NCI-H1417 (cell line): ENCODE results near the gene ABCG1.
A peak's percentile ranks its signal among the peaks of the same experiment; 100 is the strongest.

Experiments used
- DNase-seq, 3 experiments: peaks; one replicate each; lab custom pipeline; 2025; lab: John Stamatoyannopoulos, UW

Gene ABCG1

GRCh38 chr21:42306366-42307035, 87.6 kb downstream of the ABCG1 start:
- DNase-seq, result peak in 2 of 3 experiments; percentile 84 to 95

DNA sequence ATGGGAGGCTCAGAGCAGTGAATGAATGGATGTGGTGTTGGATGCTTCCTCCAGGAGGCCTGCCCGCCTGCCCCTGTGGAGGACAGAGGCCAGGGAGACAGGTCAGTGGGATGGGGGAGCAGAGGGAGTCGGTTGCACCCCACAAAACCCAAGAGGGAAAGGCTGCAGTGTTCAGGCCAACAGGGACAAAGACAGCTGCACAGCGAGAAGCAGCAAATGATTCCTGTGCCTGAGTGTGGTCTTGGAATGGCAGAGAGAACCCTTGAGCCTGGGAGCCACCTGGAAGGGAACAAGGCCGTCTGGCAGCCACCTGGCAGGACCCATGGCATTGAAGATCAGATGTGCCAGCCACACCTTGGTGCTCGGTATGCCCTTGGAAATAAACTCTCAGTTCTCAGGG, 88.2 kb downstream of the ABCG1 start:
- peak in 2 of 3 experiments; percentile 51 to 68 for DNase-seq

DNA sequence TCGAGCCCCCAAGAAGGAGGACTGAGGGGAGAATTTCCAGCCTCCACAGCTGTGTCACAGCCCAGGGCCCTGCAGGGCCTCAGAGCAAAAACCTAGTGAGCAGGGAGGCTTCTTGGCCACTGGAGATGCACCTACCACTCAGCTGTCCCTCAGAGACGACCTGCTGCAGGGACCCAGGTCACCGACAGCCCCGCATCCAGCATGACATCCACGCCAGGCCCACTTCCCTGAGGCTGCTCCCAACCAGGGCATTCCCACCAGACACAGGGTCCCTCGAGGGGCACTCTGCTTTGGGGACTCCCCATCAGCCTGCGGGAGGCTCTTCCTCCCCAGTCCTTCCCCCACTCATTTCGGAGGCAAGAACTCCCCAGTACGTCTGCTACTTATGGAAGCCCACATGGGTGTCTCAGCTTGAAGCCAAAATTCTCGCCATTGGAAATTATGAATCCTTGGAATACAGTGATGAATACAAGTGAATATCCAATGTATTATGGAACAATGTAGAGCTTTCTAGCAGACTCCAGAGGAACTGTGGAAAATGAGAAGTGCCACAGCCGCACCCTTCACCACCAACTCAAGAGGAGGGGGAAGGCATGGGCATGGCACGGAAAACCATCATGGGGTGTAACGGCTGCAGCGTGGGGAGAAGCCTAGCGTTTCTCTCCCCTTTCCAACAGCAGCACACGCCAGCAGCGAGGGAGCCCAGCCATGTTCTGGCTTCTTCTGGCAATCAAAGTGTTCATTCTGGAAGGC, 89.4 kb downstream of the ABCG1 start:
- DNase-seq, result no peak

DNA sequence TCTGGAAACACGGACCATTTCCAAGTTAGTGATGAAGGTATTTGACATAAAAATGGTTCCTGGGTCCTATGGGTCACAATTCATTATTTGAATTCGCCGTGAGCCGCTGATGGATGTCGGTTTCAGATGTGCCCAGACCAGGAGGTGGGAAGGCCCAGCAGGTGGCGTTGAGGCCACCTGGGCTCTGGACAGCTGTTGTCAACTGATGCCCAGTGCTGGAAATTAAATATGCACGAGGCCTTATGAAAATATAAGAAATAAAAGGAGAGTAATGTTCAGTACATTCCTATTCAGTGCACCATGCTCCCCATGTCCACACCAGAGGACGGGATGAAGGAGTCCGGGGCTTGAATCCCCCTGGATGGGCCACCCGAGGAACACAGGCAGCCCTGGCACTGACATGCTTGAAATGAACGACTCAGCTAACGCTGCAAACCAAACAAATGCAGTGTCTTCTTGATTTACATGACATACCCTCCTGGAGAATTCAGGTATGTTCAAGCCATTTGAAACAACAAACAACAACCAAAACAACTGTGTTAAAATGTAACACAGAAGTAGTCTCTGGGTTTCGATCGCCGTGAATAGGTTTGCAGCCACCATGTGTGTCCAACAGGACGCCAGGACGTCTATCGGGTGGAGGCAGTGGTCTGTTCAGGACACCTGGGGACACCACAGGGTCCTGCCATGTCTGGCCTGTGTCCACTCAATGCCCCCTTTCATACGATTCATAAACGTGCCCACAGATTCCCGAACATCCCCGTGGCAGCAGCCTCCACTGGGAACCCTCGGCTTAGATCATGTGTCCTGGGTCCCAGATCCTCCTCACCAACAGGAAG, 90.2 kb downstream of the ABCG1 start:
- DNase-seq, result peak in 1 of 3 experiments; percentile 40

GRCh38 chr21:42309753-42310213, 90.8 kb downstream of the ABCG1 start:
- DNase-seq, result peak; percentile 47 to 72 (median 48)

GRCh38 chr21:42310411-42311001, 91.6 kb downstream of the ABCG1 start:
- no peak for DNase-seq

DNA sequence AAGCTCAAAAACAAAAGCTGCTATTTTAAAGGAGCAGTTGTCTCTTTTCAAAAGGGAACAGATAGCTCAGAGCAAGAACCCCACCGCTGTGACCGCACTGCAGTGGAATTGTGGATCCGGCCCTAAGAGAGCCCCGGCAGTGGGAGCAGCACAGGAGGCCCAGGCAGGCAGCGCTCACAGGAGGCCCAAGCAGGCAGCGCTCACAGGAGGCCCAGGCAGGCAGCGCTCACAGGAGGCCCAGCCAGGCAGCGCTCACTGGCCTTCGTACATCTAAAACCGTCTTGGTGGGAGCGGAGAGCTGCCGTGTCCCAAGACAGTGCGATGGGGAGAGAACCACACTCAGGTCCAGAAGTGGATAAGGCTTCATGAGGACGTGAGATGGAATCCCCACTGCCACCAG, 92.2 kb downstream of the ABCG1 start:
- DNase-seq, result no peak

- DNase-seq, result peak in 2 of 3 experiments; percentile 56 to 65
These were observed 93.1 kb downstream of the ABCG1 start for GRCh38 chr21:42311816-42312625.

DNA sequence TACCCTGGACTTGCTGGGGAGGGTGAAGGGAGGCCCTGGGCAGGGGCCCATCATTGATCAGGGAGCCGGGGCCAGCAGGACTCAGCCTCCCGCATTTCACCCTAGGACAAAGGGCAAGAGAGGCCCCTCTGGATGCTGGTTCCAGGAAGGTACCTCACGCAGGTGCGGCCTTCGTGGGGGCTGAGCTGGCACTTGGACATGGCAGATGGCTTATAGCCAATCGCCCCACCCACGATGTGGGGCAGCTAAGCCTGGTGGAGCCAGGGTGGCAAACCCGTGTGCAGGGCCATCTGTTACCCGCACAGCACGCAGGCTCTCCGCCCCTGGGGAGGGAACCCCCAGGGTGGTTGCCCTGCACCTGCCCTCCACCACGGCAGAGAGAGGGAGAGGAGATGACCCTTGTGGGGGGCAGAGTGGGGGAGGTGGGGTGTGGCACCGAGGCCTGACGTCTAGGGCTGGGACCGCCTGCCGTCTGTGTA, 93.7 kb downstream of the ABCG1 start:
- peak in 2 of 3 experiments; percentile 80 to 89 for DNase-seq

DNA sequence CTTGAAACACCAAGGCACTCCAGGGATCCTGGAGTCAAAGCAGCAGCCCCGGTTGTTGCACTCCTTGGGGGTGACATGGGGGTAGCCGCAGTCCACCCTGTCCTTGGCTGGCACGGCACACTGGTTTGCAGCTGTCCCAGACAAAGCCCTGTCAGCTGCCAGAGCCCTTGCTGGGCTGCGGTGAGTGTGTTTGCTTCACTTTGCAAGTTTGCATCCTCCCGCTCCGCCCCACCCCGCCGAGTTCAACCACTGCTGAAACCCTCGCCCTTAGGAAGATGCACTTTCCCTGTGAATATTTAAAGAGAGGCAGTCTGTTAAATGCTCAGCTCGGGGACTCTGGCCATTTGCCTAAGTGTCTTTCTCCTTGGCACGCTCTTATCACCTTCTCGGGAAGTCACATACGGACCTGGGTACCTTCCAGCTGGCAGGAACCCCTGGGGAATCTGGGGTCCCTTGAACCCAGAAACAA, 94.6 kb downstream of the ABCG1 start:
- peak; percentile 79 to 89 (median 81) for DNase-seq

DNA sequence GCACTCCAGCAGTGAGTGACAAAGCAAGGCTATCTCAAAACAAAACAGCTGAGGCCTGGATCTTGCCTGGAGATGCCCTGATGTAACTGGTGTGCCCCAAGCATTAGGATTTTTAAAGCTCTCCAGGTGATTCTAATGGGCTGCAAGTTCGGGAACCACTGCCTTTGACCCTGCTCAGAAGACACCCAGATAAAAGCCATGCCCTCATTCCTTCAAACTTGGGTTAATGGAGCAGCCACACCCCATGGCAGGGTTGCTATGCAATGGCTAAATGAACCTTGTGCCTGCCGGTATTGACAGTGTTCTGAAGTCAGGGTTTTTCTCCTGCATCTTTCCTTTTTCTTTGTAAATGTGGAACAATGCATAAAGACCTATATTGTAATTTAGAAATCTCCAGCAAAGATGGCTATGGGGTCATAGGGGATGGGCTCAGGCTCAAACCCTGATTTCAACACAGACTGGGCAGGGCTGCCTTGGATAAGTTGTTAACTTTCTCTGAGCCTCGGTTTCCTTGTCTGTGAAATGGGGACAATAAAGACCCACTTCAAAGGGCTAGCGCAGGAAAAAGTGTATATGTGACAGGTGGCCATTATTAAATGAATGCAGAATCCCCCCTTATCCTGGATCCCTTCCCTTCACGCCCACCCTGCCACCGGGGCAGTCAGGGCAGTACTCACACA, 95.8 kb downstream of the ABCG1 start:
- peak in 1 of 3 experiments; percentile 61 for DNase-seq

DNA sequence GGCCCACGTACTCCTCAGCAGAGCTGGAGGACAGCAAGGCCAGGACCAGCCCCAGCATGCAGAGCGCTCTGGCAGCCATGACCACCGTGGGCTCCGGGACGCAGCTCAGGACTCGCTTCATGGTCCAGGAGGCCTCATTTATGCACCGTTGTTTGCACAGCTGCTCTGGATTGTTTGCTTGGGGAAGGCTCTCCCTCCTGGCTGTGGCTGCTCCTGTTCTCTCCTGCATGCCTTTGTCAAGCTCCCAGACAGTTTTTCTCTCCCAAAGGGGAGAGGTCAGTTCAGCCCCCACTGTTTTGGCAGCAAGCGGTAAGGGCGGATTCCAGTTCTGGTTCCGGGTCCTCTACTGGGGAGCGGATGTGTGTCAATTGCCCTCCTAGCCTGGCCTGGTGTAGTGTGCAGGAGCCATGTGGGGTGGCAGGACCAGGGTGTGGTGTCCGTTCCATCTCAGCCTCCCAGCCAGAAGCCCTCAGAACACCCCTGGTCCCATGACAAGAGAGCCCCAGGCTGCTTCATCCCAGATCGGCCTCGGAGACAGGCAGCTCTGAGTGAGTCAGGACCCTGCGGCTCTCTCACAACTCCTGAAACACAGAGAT, 96.5 kb downstream of the ABCG1 start, which contains the start of gene TFF3:
TSS of gene TFF3 (minus strand) at position 114 of the 596 bp plus-strand sequence. CDS start at position 79, 35 bp downstream.
- peak; percentile 95 to 99 (median 95) for DNase-seq

- DNase-seq, result peak in 1 of 3 experiments; percentile 57
These were observed 98.0 kb downstream of the ABCG1 start for GRCh38 chr21:42316891-42317290.

DNA sequence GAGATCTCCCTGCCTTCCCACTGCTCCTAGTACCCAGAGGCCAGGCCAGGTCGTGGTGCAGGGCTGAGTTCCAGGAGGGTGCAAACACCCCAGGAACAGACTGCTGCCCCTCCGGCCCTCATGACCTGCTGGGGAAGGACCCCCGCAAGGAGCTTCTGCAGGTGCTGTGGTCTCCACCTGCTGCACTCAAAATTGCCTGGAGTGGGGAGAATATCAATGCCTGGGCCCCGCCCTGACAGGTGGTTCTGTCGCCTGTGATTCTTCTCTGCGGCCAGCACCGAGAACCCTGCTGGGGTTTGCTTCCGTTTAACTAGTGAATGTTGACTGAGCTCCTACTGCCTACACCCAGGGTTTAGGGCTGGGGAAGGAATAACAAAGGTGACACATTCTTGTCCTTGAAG, 98.4 kb downstream of the ABCG1 start:
- DNase-seq, result peak; percentile 78 to 95 (median 86)

DNA sequence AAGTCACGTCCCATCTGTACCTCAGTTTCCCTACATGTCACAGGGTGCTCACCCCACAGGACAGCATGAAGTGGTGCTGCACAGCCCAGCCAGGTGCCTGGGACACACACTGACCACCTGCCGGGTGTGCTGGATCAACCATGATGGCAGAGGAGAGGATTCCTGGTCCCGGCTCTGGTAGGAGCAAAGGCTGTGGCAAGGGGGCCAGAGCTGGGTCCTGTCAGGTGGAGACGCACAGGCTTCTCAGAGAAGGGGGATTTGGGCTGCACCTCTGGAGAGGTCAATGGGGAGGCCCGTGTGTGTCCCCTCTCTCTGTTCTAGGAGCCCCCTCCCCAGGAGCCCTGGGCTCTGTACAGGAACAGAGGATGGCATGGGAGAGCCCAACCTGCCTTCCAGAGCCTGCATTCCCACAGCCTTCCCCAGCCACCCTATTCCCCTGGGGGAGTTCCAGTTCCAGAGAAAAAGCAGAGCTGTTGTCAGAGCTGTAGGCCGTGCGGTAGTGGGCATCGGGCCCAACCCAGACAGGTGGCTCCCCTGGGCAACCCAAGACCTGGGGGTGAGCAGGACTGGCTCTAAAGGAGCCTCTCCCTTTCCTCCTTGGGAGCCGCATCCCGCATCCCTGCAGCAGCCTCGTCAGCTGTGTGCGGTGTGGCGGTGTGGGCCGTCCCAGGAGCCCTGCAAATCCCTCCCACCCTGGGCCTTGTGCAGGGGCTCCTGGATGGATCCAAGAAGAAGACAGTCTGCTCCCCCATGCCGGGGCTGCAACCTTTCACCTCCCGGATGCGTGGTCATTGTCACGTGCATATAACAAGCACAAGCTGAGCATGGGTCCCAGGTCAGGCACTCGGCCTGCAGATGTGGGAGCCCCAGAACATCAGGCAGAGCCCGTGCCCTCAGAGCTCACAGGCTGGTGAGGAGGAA, 99.1 kb downstream of the ABCG1 start:
- peak in 2 of 3 experiments; percentile 26 to 46 for DNase-seq

- DNase-seq, result no peak
These were observed 100.4 kb downstream of the ABCG1 start for GRCh38 chr21:42319376-42319775.

- no peak for DNase-seq
These were observed 101.1 kb downstream of the ABCG1 start for GRCh38 chr21:42319851-42320572.

DNA sequence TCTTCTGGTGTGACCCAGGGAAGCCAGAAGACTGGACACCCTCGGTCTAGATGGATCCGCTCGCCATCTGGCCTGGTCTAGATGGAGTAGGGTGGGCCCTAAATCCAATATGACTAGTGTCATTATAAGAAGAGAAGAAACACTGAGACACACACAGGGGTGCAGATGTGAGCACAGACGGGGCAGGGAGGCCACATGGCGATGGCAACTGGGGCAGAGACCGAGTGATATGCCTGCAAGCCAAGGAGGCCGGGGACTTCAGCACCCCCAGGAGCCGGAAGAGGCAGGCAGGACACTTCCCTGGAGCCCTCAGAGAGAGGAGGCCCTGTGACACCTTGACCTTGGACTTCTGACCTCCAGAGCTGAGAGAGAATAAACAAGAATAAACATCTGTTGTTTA, 101.9 kb downstream of the ABCG1 start:
- no peak for DNase-seq
